Heart right ventricle (tissue), 16 donors: Measurements from ENCODE around the gene STK35. TPM values are rescaled to one million over a fixed set of nuclear protein-coding genes. Genes with fewer than 3 reads are reported as not detected.
A peak's percentile ranks its signal among the peaks of the same experiment; 100 is the strongest.

ENCODE experiments used
- ATAC-seq, 8 donors: fragments of 200-7000 bp; cut with Tn5 transposase; one replicate each; pipeline ENCODE4 v1.9.1; 2020; ENCODE audit warnings: mild to moderate bottlenecking in 8 of 8, moderate library complexity in 8 of 8, moderate number of reproducible peaks in 1 of 8
- DNase-seq, 2 donors: peaks; one replicate each; pipeline ENCODE4 v3.0.0-alpha.2; 2020
- H3K27ac ChIP-seq, 10 donors: fragments of 200-600 bp; sonication (generic) in 2 of 10; one replicate each; pipeline versions ENCODE4 v1.5.0 to v1.8.0; 2020 to 2022; ENCODE audit warnings: mild to moderate bottlenecking in 3 of 10
- H3K27me3 ChIP-seq, 7 donors: fragments of 200-600 bp; one replicate each; pipeline ENCODE4 v1.8.0; 2021 to 2022; ENCODE audit warnings: mild to moderate bottlenecking in 2 of 7
- H3K36me3 ChIP-seq, 9 donors: fragments of 200-600 bp; sonication (generic) in 1 of 9; one replicate each; pipeline versions ENCODE4 v1.5.0 to v1.8.0; 2020 to 2022; ENCODE audit warnings: mild to moderate bottlenecking in 2 of 9
- H3K4me1 ChIP-seq, 9 donors: fragments of 200-600 bp; sonication (generic) in 1 of 9; one replicate each; pipeline versions ENCODE4 v1.5.0 to v1.8.0; 2020 to 2022; ENCODE audit warnings: mild to moderate bottlenecking in 4 of 9
- H3K4me3 ChIP-seq, 10 donors: fragments of 200-600 bp; sonication (generic) in 2 of 10; one replicate each; pipeline versions ENCODE4 v1.5.0 to v1.8.0; 2020 to 2022; ENCODE audit warnings: mild to moderate bottlenecking in 7 of 10, moderate library complexity in 2 of 10
- H3K9me3 ChIP-seq, 11 donors: fragments of 200-600 bp in 10 of 11; sonication (generic) in 2 of 11; one replicate each; pipeline versions ENCODE4 v1.5.0 to v1.8.0; 2013 to 2022; ENCODE audit warnings: mild to moderate bottlenecking in 2 of 11, control low read depth in 1 of 11, moderate library complexity in 1 of 11
- CTCF ChIP-seq, 9 donors: fragments of 200-600 bp; sonication (generic) in 2 of 9; IDR thresholded peaks; one replicate each; pipeline versions ENCODE4 v1.5.0 to v1.8.0; 2021 to 2022; ENCODE audit warnings: antibody characterized with exemption in 9 of 9, mild to moderate bottlenecking in 5 of 9, moderate library complexity in 1 of 9
- WGBS, 2 donors: extraction: QIAGEN DNeasy Blood & Tissue Kit; methylation state at CpG; one replicate each; pipeline ENCODE4 v1.1.7; 2013; ENCODE audit warnings: inconsistent platforms in 1 of 2; 5-methylcytosine and 5-hydroxymethylcytosine counted together
- intact Hi-C, 10 donors: fragments of 100-400 bp; cut with DNase I; formaldehyde crosslinking; loops; one replicate each; pipeline versions ENCODE4 v1.11.1 to v1.14.2; 2022
- polyA plus RNA-seq, 2 donors: library from polyadenylated mRNA; stranded (reverse); fragments of 200-250 nt; gene quantifications; one replicate each; pipeline ENCODE4 v1.2.3, GENCODE V29; 2013
- total RNA-seq, 10 donors: library from RNA; stranded (reverse); fragmentation: NEBNext Ultra II Directional in 3 of 10; extraction: Animal tissue kit (Norgen Biotek cat#: 25700) in 3 of 10; gene quantifications; one replicate each; pipeline versions ENCODE4 v1.2.1 to v1.2.4, GENCODE V29; 2021 to 2023
- donor health status: Arrhythmogenic right ventricular cardiomyopathy.
- donor health status: ischemic (EF 13 %, LVEDD 7.1; RV severe dilation, severe dysfunction).
- donor health status: healthy with polysubstance abuse.
- donor health status: DM: no; HTN: yes; CAD: no.
- donor health status: DM: no; HTN: no; CAD: no.
- donor health status: ischemic (EF 25% LVEDD 6.9; RV normal size, moderate dysfunction).
- donor health status: ischemic (EF 25% LVEDD 5.7; RV mildly dilated, moderate dysfunction).
- donor health status: healthy.
- donor health status: DM: yes; HTN: yes; CAD: no.
- donor health status: Ischemic cardiomyopathy.
- donor health status: ischemic (EF 35%, LVEDD 5.7; RV mildly dilated, moderate dysfunction).
- donor health status: nonischemic (EF 11% LVEDD 7.7; RV severe dilation, severe dysfunction).
- donor health status: DM: yes; HTN: yes; CAD: no.
- donor health status: PGD.
- donor health status: ischemic (EF 29% LVEDD 5.4; RV normal size, mild dysfunction).
- donor health status: nonischemic (EF 23%, LVEDD 6.1; RV moderate dilation, normal function).

The STK35 gene
- total and polyA plus RNA-seq, 12 donors: 5.4 to 17.2 (median 12.6) TPM

DNA sequence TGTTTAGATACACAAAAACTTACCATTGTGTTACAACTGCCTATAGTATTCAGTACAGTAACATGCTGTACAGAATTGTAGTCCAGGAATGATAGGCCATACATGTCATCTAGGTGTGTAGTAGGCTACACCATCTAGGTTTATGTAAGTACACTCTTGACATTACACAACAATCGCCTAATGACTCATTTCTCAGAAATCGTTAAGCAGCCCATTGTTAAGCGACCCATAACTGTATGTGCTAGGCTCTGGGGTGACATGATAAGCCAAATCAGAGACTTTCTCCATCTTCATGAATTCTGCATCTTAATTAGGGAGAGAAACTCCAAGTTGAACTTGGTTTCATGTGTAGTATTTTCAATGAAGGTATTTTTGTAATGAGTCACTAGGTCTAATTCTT is 17.2 kb downstream of the STK35 start:
- TF ChIP-seq CTCF (IDR thresholded peaks at IDR 0.05): no peak
- intact Hi-C loops: no loop called here
- H3K4me1 ChIP-seq: peaks cover 14 to 88% (median 75%) of the 10 kb centered on the region in 9 donors
- H3K27me3 ChIP-seq: no peaks in the 10 kb centered on the region
- H3K9me3 ChIP-seq: no peaks in the 10 kb centered on the region
- DNase-seq: no peak
- 88 to 94% methylated on average over 3 of the region's 3 CpGs for WGBS, 2 donors
- no peak overlapping the region for H3K27ac ChIP-seq
- no peak for ATAC-seq
- H3K4me3 ChIP-seq: no peak overlapping the region
- peaks cover 0 to 47% (median 21%) of the 10 kb centered on the region in 9 donors for H3K36me3 ChIP-seq

DNA sequence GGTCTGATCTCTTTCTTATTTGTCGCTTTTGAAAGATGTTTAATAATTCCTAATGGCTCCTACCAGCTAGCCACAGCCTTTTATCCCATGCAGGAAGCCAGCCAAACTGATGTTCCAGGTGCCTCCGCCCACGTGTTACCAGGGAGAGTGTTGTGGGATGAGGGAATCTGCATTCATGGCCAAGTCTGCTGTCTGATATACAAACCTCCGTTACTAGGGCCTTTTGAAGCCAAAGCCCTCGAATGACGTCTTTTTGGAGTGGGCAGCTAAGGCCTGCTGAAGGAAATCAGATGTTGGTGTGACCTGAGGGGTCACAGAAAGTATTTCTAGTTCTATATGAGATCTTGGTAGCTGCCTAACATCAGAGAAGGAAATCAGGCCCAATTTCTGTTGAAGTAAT is 21.3 kb downstream of the STK35 start:
- peak in 7 of 8 donors; percentile 39 to 84 (median 71) for ATAC-seq
- peak overlapping the region; percentile 7 to 77 (median 46) for H3K27ac ChIP-seq

GRCh38 chr20:2123720-2124119 is 22.1 kb downstream of the STK35 start:
- 82 to 86% methylated on average over 5 of the region's 5 CpGs for WGBS, 2 donors
- H3K4me3 ChIP-seq: no peak overlapping the region
- ATAC-seq: no peak

More for the DNA sequence above, 21.3 kb downstream of the STK35 start:
- Histone ChIP-seq H3K4me3 (no peak overlapping the region), H3K9me3 (no peaks in the 10 kb centered on the region), H3K4me1 (peaks cover 23 to 97% (median 85%) of the 10 kb centered on the region in 9 donors), H3K36me3 (peaks cover 0 to 22% (median 8%) of the 10 kb centered on the region in 9 donors), H3K27me3 (no peaks in the 10 kb centered on the region)
- no peak for TF ChIP-seq CTCF (IDR thresholded peaks at IDR 0.05)
- peak in 1 of 2 donors; percentile 74 for DNase-seq
- intact Hi-C loops: no loop called here
- 32 to 38% methylated on average over 6 of the region's 6 CpGs for WGBS, 2 donors

GRCh38 chr20:2124564-2125213 is 23.1 kb downstream of the STK35 start:
- no peaks in the 10 kb centered on the region for H3K27me3 ChIP-seq
- intact Hi-C loops: no loop called here
- TF ChIP-seq CTCF (IDR thresholded peaks at IDR 0.05): no peak
- DNase-seq (peak; percentile 35 to 45), ATAC-seq (peak in 7 of 8 donors; percentile 8 to 61 (median 21))
- H3K9me3 ChIP-seq: no peaks in the 10 kb centered on the region
- WGBS, 2 donors: 48 to 59% methylated on average over 7 of the region's 7 CpGs
- H3K36me3 ChIP-seq: peaks cover 0 to 10% (median 0%) of the 10 kb centered on the region in 9 donors
- peak overlapping the region in 9 of 10 donors; percentile 18 to 73 (median 56) for H3K27ac ChIP-seq
- no peak overlapping the region for H3K4me3 ChIP-seq
- H3K4me1 ChIP-seq: peaks cover 25 to 96% (median 83%) of the 10 kb centered on the region in 9 donors

More at GRCh38 chr20:2123720-2124119, 22.1 kb downstream of the STK35 start:
- Histone ChIP-seq H3K27me3 (no peaks in the 10 kb centered on the region), H3K36me3 (peaks cover 0 to 18% (median under 1%) of the 10 kb centered on the region in 9 donors), H3K9me3 (no peaks in the 10 kb centered on the region), H3K4me1 (peaks cover 25 to 97% (median 86%) of the 10 kb centered on the region in 9 donors), H3K27ac (peak overlapping the region in 9 of 10 donors; percentile 7 to 77 (median 51))
- intact Hi-C loops: no loop called here
- DNase-seq: no peak
- TF ChIP-seq CTCF (IDR thresholded peaks at IDR 0.05): no peak
